Measurements from ENCODE around the gene SLC29A1.
A peak's percentile ranks its signal among the peaks of the same experiment; 100 is the strongest.
"Not testable (repeated sequence)": the region's sequence is repeated elsewhere in the genome, so short reads cannot be mapped to it uniquely, and the experiment has no call there.

SLC29A1 gene

GRCh38 chr6:44222486-44223318, 693 bp upstream of the SLC29A1 start:
- DNase-seq (ENCODE audit: low spot score) = no peak

GRCh38 chr6:44224029-44224964, 902 bp downstream of the SLC29A1 start:
- peak; percentile 41 for DNase-seq (ENCODE audit: low spot score)

DNA sequence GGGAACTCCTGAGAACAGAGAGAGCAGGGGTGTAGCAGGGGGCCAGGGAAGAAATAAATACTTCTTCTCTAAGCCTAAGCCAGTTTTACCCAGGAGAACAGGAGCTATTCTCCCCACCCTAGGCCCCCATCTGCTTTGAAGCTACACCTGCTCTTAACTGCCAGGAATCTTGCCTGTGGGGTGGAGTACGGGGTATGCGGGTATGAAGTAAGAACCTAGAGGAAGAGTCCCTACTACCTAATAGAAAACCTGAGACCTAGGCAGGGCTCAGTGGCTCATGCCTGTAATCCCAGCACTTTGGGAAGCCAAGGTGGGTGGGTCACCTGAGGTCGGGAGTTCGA, 1.5 kb downstream of the SLC29A1 start:
- DNase-seq (ENCODE audit: low spot score) = no peak

GRCh38 chr6:44225579-44226325, 2.4 kb downstream of the SLC29A1 start:
- no peak for DNase-seq (ENCODE audit: low spot score)

DNA sequence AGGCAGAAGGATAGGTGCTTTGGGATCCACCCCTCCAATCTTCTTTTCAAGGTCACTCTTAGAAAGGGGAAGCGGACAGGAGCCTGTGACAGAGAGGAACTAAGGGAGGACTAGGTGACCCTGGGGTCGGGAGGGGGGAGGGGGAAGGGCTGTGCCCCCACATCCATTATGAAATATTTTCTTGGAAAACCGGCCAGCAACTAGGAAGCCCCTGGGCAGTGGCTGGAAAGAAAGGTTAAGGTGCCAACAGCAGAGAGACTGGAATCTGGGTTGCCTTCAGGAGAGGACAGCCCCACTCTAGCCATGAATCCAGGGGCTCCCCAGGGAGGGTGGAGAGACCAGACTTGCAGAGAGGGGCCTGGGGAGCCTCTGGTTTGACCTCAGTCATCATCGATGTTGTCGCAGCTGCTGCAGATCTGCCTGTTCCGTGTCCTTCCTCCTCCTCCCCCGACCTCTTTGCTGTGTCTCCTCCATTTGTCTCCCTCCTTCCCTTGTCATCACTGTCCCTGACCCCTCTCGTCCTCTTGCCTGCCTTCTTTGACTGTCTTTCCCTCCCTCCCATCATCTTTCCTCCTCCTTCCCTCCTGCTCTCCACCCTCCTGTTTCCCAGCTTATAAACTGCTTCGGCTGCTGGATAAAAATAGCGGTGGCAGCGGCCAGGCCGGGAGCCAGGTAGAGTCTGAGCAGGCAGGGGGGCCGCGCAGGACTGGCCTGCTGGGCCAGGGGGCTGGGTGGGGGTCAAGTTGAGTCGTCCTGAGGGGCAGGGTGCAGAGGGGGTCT, 3.2 kb downstream of the SLC29A1 start:
- DNase-seq (ENCODE audit: low spot score) = no peak

- no peak for DNase-seq (ENCODE audit: low spot score)
Measured at GRCh38 chr6:44227148-44227793, 3.9 kb downstream of the SLC29A1 start.

GRCh38 chr6:44228031-44228430, 4.6 kb downstream of the SLC29A1 start:
- no peak for DNase-seq (ENCODE audit: low spot score)

DNA sequence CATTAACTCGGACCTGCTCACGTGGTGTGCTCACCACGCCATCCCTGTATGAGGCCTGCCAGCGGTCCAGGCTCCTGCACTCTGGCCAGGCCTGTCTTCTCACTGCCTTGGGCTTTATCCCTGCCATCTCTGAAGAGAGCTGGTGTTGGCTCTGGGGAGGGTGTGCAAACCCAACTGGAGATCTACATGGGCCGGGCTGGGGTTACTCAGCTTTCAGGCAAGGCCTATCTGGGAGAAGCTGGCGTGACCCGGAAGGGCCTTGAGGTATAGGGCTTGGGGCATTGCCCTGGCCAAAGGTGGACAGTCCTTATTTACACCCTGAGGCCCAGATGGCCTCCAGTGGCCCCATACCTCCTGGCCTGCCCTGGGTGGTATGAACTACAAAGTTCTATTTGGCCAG, 5.0 kb downstream of the SLC29A1 start:
- no peak for DNase-seq (ENCODE audit: low spot score)

DNA sequence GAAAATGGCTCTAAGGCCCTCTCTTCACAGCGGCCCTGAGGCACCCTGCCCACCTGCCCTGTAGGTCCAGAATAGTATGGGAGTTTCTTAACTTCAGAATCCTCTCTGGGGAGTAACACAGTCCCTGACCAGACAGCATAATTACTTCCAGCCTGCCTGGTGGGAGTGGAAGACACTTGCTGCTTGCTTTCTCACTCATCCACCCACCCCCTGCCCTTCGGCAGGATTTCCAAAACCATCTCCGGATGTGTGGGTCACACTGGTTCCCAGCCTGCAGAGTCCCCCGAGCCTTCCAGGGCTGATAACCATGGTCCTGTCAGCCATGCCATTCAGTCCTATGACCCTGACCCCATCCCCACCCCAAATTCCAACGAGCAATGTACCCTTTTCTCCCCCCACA, 5.4 kb downstream of the SLC29A1 start:
- no peak for DNase-seq (ENCODE audit: low spot score)

DNA sequence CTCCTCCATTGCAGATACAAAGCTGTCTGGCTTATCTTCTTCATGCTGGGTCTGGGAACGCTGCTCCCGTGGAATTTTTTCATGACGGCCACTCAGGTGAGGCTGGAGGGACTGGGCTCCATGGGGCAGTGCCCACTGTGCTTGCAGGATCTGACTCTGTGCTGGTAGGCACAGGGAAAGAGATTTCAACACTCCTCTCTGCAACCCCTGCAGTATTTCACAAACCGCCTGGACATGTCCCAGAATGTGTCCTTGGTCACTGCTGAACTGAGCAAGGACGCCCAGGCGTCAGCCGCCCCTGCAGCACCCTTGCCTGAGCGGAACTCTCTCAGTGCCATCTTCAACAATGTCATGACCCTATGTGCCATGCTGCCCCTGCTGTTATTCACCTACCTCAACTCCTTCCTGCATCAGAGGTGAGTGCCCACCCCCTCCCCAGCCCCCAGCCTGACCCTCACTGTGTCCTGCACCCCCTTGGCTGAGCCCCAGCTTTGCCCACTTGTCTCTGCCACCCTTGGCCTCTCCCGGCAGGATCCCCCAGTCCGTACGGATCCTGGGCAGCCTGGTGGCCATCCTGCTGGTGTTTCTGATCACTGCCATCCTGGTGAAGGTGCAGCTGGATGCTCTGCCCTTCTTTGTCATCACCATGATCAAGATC, 6.1 kb downstream of the SLC29A1 start:
- no peak for DNase-seq (ENCODE audit: low spot score)

DNA sequence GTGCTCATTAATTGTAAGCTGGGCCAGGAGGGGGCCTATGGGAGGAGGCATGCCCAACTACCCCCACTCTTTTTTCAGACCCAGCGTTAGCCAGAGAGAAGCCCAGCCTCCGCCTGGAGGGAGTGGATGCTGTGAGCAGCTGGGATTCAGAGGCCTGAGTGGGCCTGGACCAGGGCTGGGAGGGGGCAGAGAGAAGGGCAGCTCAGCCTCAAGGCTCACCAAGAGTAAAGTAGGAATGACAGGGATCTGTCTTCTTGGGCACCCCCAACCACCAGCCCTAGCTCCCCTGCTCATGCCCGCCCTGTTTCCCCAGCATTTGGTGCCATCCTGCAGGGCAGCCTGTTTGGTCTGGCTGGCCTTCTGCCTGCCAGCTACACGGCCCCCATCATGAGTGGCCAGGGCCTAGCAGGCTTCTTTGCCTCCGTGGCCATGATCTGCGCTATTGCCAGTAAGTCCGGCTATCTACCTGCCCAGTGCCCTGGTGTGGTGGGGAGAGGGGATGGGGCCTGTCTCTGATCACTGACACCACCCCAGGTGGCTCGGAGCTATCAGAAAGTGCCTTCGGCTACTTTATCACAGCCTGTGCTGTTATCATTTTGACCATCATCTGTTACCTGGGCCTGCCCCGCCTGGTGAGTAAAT, 6.8 kb downstream of the SLC29A1 start:
- no peak for DNase-seq (ENCODE audit: low spot score)

DNA sequence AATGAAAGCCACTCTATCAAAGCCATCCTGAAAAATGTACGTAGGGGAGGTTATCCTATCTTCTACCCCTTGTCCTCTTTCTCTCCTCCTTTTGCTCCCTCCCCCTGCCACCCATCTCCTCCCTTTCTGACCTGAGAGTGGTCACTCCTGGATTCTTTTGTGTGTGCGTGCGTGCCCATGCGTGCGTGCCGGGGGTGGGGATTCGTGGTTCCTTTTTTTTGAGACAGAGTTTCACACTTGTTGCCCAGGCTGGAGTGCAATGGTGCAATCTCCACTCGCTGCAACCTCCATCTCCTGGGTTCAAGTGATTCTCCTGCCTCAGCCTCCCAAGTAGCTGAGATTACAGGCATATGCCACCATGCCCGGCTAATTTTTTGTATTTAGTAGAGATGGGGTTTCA, 8.0 kb downstream of the SLC29A1 start:
- DNase-seq (ENCODE audit: low spot score) = not testable (repeated sequence)

GRCh38 chr6:44232676-44233566, 9.5 kb downstream of the SLC29A1 start:
- no peak for DNase-seq (ENCODE audit: low spot score)

DNA sequence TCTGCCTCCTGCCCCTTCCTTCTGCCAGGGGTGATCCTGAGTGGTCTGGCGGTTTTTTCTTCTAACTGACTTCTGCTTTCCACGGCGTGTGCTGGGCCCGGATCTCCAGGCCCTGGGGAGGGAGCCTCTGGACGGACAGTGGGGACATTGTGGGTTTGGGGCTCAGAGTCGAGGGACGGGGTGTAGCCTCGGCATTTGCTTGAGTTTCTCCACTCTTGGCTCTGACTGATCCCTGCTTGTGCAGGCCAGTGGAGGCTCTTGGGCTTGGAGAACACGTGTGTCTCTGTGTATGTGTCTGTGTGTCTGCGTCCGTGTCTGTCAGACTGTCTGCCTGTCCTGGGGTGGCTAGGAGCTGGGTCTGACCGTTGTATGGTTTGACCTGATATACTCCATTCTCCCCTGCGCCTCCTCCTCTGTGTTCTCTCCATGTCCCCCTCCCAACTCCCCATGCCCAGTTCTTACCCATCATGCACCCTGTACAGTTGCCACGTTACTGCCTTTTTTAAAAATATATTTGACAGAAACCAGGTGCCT, 10.2 kb downstream of the SLC29A1 start:
- no peak for DNase-seq (ENCODE audit: low spot score)

- DNase-seq (ENCODE audit: low spot score) = no peak
Measured at GRCh38 chr6:44234101-44235025, 11.0 kb downstream of the SLC29A1 start.

- no peak for DNase-seq (ENCODE audit: low spot score)
Measured at GRCh38 chr6:44235269-44235668, 11.9 kb downstream of the SLC29A1 start.

DNA sequence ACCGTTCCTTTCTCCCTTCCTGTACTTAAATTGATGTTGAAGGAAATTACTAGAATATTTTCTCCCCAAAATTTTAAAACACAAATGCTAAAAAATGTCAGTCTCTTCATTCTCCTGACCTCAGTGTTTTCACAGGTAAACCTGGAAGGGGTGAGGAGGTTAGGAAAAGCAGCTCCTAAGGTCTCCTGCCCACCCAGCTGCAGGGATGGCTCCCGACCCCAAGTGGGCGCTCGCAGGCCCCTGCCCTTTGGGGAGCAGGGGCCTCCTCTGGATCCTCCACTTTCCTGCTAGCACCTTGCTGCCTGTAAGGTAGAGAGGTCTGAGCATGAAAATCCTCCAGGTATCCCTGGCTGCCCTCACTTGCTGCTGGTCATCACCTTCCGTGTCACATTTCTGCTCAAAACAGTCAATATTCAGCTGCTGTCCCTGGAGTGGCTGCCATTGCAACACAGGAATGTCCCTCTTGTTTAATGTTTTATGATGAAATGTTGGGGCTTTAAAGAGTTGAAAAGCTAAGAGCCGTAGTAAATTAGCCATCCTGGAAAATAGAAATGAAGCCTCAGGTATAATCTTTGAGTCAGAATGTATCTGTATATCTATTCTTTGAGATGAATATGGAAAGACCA, 12.6 kb downstream of the SLC29A1 start:
- no peak for DNase-seq (ENCODE audit: low spot score)
